Measurements from ENCODE around the gene DUSP12. TPM values are rescaled to one million over a fixed set of nuclear protein-coding genes. Genes with fewer than 3 reads are reported as not detected.
A peak's percentile ranks its signal among the peaks of the same experiment; 100 is the strongest.

The DUSP12 gene
- total and polyA plus RNA-seq, 9 of the 15 experiments (the other 6 are each of a cell fraction or from before 2014, with no cell fraction given): 10.4 to 81.4 (median 43.6) TPM

DNA sequence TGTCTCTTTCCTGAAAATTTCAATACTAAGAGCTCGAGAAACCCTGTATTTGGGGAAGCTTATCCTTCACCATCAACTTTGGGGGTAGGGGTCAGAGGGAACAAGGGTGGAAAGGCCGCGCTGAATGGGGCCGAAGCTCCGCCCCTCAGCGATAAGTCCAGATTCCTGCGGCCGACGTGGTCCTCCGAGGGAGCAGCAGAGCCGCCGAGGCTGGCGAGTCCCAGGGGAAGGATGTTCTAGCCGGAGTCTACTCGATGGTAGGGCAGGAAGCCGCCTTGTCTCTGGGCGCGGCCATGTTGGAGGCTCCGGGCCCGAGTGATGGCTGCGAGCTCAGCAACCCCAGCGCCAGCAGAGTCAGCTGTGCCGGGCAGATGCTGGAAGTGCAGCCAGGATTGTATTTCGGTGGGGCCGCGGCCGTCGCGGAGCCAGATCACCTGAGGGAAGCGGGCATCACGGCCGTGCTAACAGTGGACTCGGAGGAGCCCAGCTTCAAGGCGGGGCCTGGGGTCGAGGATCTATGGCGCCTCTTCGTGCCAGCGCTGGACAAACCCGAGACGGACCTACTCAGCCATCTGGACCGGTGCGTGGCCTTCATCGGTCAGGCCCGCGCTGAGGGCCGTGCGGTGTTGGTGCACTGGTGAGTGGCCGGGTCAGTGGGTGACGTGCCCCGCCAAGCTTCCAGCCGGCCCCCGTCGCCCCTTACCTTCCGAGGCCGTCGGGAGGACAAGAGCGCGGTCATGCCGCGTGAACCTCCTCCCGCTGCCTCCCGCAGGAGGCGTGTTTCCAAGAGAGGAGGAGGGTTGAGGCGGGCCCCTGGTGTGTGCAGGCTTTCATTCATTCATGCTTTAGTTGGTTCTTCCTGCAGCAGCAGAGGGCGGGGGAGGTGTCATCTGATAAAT is at the start of gene DUSP12 (continued):
- peak; percentile 67 for TF ChIP-seq POLR2AphosphoS5 (IDR thresholded peaks at IDR 0.05; ENCODE audit: control insufficient read depth, insufficient read depth, low read depth, low read length)
- TF ChIP-seq ILK (tag; IDR thresholded peaks at IDR 0.05; ENCODE audit: borderline replicate concordance, low read depth): no peak
- TF ChIP-seq EWSR1 (IDR thresholded peaks at IDR 0.05; ENCODE audit: borderline replicate concordance, low read depth, partially characterized antibody): no peak
- TF ChIP-seq ZNF121 (CRISPR knock-in tag; conservative IDR thresholded peaks at IDR 0.05): no peak
- TF ChIP-seq, protein P1, sequence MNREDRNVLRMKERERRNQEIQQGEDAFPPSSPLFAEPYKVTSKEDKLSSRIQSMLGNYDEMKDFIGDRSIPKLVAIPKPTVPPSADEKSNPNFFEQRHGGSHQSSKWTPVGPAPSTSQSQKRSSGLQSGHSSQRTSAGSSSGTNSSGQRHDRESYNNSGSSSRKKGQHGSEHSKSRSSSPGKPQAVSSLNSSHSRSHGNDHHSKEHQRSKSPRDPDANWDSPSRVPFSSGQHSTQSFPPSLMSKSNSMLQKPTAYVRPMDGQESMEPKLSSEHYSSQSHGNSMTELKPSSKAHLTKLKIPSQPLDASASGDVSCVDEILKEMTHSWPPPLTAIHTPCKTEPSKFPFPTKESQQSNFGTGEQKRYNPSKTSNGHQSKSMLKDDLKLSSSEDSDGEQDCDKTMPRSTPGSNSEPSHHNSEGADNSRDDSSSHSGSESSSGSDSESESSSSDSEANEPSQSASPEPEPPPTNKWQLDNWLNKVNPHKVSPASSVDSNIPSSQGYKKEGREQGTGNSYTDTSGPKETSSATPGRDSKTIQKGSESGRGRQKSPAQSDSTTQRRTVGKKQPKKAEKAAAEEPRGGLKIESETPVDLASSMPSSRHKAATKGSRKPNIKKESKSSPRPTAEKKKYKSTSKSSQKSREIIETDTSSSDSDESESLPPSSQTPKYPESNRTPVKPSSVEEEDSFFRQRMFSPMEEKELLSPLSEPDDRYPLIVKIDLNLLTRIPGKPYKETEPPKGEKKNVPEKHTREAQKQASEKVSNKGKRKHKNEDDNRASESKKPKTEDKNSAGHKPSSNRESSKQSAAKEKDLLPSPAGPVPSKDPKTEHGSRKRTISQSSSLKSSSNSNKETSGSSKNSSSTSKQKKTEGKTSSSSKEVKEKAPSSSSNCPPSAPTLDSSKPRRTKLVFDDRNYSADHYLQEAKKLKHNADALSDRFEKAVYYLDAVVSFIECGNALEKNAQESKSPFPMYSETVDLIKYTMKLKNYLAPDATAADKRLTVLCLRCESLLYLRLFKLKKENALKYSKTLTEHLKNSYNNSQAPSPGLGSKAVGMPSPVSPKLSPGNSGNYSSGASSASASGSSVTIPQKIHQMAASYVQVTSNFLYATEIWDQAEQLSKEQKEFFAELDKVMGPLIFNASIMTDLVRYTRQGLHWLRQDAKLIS (CRISPR knock-in tag; IDR thresholded peaks at IDR 0.05): peak; percentile 90
- TF ChIP-seq, protein P2, sequence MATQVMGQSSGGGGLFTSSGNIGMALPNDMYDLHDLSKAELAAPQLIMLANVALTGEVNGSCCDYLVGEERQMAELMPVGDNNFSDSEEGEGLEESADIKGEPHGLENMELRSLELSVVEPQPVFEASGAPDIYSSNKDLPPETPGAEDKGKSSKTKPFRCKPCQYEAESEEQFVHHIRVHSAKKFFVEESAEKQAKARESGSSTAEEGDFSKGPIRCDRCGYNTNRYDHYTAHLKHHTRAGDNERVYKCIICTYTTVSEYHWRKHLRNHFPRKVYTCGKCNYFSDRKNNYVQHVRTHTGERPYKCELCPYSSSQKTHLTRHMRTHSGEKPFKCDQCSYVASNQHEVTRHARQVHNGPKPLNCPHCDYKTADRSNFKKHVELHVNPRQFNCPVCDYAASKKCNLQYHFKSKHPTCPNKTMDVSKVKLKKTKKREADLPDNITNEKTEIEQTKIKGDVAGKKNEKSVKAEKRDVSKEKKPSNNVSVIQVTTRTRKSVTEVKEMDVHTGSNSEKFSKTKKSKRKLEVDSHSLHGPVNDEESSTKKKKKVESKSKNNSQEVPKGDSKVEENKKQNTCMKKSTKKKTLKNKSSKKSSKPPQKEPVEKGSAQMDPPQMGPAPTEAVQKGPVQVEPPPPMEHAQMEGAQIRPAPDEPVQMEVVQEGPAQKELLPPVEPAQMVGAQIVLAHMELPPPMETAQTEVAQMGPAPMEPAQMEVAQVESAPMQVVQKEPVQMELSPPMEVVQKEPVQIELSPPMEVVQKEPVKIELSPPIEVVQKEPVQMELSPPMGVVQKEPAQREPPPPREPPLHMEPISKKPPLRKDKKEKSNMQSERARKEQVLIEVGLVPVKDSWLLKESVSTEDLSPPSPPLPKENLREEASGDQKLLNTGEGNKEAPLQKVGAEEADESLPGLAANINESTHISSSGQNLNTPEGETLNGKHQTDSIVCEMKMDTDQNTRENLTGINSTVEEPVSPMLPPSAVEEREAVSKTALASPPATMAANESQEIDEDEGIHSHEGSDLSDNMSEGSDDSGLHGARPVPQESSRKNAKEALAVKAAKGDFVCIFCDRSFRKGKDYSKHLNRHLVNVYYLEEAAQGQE (IDR thresholded peaks at IDR 0.05; ENCODE audit: borderline replicate concordance): no peak
- TF ChIP-seq, protein P2 (CRISPR knock-in tag; IDR thresholded peaks at IDR 0.05; ENCODE audit: low read depth): 0 out of 2 replicates have a peak, but pooled peaks have one; percentile 71
- TF ChIP-seq CAMTA2 (CRISPR knock-in tag; conservative IDR thresholded peaks at IDR 0.05): no peak; the same call in 1 of the 2 replicates
- no peak for TF ChIP-seq GATAD2B (IDR thresholded peaks at IDR 0.05; ENCODE audit: borderline replicate concordance)
- TF ChIP-seq CREB1 (IDR thresholded peaks at IDR 0.05): peak; percentile 12; the same call in 1 of the 2 replicates
- TF ChIP-seq CREB1 (CRISPR knock-in tag; IDR thresholded peaks at IDR 0.05): peak; percentile 34
- no peak for TF ChIP-seq HLTF (IDR thresholded peaks at IDR 0.05)
- TF ChIP-seq ZNF77 (CRISPR knock-in tag; IDR thresholded peaks at IDR 0.05): no peak
- TF ChIP-seq, protein P3, sequence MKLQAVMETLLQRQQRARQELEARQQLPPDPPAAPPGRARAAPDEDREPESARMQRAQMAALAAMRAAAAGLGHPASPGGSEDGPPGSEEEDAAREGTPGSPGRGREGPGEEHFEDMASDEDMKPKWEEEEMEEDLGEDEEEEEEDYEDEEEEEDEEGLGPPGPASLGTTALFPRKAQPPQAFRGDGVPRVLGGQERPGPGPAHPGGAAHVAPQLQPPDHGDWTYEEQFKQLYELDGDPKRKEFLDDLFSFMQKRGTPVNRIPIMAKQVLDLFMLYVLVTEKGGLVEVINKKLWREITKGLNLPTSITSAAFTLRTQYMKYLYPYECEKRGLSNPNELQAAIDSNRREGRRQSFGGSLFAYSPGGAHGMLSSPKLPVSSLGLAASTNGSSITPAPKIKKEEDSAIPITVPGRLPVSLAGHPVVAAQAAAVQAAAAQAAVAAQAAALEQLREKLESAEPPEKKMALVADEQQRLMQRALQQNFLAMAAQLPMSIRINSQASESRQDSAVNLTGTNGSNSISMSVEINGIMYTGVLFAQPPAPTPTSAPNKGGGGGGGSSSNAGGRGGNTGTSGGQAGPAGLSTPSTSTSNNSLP (IDR thresholded peaks at IDR 0.05; ENCODE audit: borderline replicate concordance, low read depth, low read length): no peak
